Chondrocyte (in vitro differentiated cells): ENCODE results near the gene PBOV1. TPM values are rescaled to one million over a fixed set of nuclear protein-coding genes. Genes with fewer than 3 reads are reported as not detected.

Experiments
- DNase-seq: peaks from one replicate; pipeline ENCODE4 v3.0.0; 2021; ENCODE audit warnings: mixed read lengths, low spot score
- H3K27ac Mint-ChIP-seq: one replicate; pipeline ENCODE4 v1.8.0; 2021; ENCODE audit warnings: mild to moderate bottlenecking, moderate library complexity, mixed read lengths; ENCODE audit not compliant: unreplicated experiment
- H3K27me3 Mint-ChIP-seq: 2 replicates; pipeline ENCODE4 v1.8.0; 2021; ENCODE audit warnings: low read depth, mixed read lengths
- H3K36me3 Mint-ChIP-seq: 2 replicates; pipeline ENCODE4 v1.8.0; 2021; ENCODE audit warnings: low read depth, mixed read lengths
- H3K4me1 Mint-ChIP-seq: 2 replicates; pipeline ENCODE4 v1.8.0; 2021; ENCODE audit warnings: low read depth, mild to moderate bottlenecking, mixed read lengths
- H3K4me3 Mint-ChIP-seq: one replicate; pipeline ENCODE4 v1.8.0; 2021; ENCODE audit warnings: mild to moderate bottlenecking, moderate library complexity, mixed read lengths; ENCODE audit not compliant: unreplicated experiment
- H3K9me3 Mint-ChIP-seq: 2 replicates; pipeline ENCODE4 v1.8.0; 2021; ENCODE audit warnings: low read depth, mixed read lengths
- CTCF ChIP-seq: fragments of 200-600 bp; sonication (generic); IDR thresholded peaks from 2 replicates; pipeline ENCODE4 v1.5.0; 2021; ENCODE audit warnings: antibody characterized with exemption, mild to moderate bottlenecking, moderate library complexity
- total RNA-seq: library from RNA; stranded (reverse); gene quantifications from 3 replicates; pipeline ENCODE4 v1.2.1, GENCODE V29; 2021

Gene PBOV1
- total RNA-seq, 1 donor from 2014 or later: not detected

GRCh38 chr6:138188278-138188941 lies 29.9 kb downstream of the PBOV1 start:
- no peaks in the 10 kb centered on the region for H3K9me3 Mint-ChIP-seq
- no peaks in the 10 kb centered on the region for H3K27me3 Mint-ChIP-seq
- H3K27ac Mint-ChIP-seq: peak overlapping the region; percentile 28
- TF ChIP-seq CTCF: no peak
- H3K4me3 Mint-ChIP-seq: no peak overlapping the region
- DNase-seq: no peak
- H3K36me3 Mint-ChIP-seq: no peaks in the 10 kb centered on the region
- no peaks in the 10 kb centered on the region for H3K4me1 Mint-ChIP-seq

GRCh38 chr6:138187156-138187555 lies 31.1 kb downstream of the PBOV1 start:
- DNase-seq: no peak
- Mint-ChIP-seq H3K27me3 (no peaks in the 10 kb centered on the region), H3K36me3 (no peaks in the 10 kb centered on the region), H3K4me3 (no peak overlapping the region), H3K27ac (no peak overlapping the region), H3K4me1 (no peaks in the 10 kb centered on the region), H3K9me3 (no peaks in the 10 kb centered on the region)
- TF ChIP-seq CTCF: no peak

GRCh38 chr6:138184230-138184629 lies 34.1 kb downstream of the PBOV1 start:
- Mint-ChIP-seq H3K4me3 (no peak overlapping the region), H3K36me3 (no peaks in the 10 kb centered on the region), H3K27me3 (peaks cover 4% of the 10 kb centered on the region), H3K27ac (no peak overlapping the region), H3K9me3 (peaks cover 3% of the 10 kb centered on the region), H3K4me1 (no peaks in the 10 kb centered on the region)
- no peak for DNase-seq
- no peak for TF ChIP-seq CTCF

- no peaks in the 10 kb centered on the region for H3K4me1 Mint-ChIP-seq
- H3K27ac Mint-ChIP-seq: no peak overlapping the region
- H3K36me3 Mint-ChIP-seq: no peaks in the 10 kb centered on the region
- DNase-seq: no peak
- peaks cover 3% of the 10 kb centered on the region for H3K9me3 Mint-ChIP-seq
- no peak for TF ChIP-seq CTCF
- H3K27me3 Mint-ChIP-seq: peaks cover 4% of the 10 kb centered on the region
- H3K4me3 Mint-ChIP-seq: no peak overlapping the region
These were observed 34.5 kb downstream of the PBOV1 start for GRCh38 chr6:138183790-138184134.

GRCh38 chr6:138182939-138183789 lies 35.1 kb downstream of the PBOV1 start:
- DNase-seq: no peak
- TF ChIP-seq CTCF: no peak
- Mint-ChIP-seq H3K4me1 (no peaks in the 10 kb centered on the region), H3K36me3 (peaks cover 2% of the 10 kb centered on the region), H3K27me3 (peaks cover 4% of the 10 kb centered on the region), H3K9me3 (peaks cover 7% of the 10 kb centered on the region), H3K4me3 (no peak overlapping the region), H3K27ac (no peak overlapping the region)
